Neural cell (in vitro differentiated cells): Measurements from ENCODE around the gene ZNF438.

Source experiments
- CTCF ChIP-seq: fragments of 450-650 bp; IDR thresholded peaks from 2 replicates; pipeline ENCODE4 v1.5.1; 2014; ENCODE audit warnings: antibody characterized with exemption, mild to moderate bottlenecking, moderate library complexity; ENCODE audit not compliant: poor library complexity, severe bottlenecking
- EP300 ChIP-seq: fragments of 450-650 bp; conservative IDR thresholded peaks from 2 replicates; pipeline ENCODE4 v1.6.1; 2014; ENCODE audit warnings: antibody characterized with exemption, mild to moderate bottlenecking, moderate library complexity; ENCODE audit not compliant: poor library complexity, severe bottlenecking
- EZH2 ChIP-seq: fragments of 200-600, 300-800 bp; shearing (Covaris generic), sonication (generic); IDR thresholded peaks from 2 replicates; pipeline ENCODE4 v1.6.1; 2014; ENCODE audit warnings: antibody characterized with exemption, low read length, borderline replicate concordance, mild to moderate bottlenecking; ENCODE audit not compliant: insufficient read depth, poor library complexity, severe bottlenecking
- POLR2AphosphoS5 ChIP-seq: IDR thresholded peaks from 2 replicates; pipeline ENCODE4 v1.6.1; 2012
- RAD21 ChIP-seq: fragments of 450-650 bp; conservative IDR thresholded peaks from 2 replicates; pipeline ENCODE4 v1.6.1; 2014; ENCODE audit warnings: antibody characterized with exemption, mild to moderate bottlenecking, moderate library complexity
- REST ChIP-seq: IDR thresholded peaks from 2 replicates; pipeline ENCODE4 v1.6.1; 2012; ENCODE audit warnings: borderline replicate concordance
- TAF1 ChIP-seq: IDR thresholded peaks from 2 replicates; pipeline ENCODE4 v1.6.1; 2012; ENCODE audit warnings: low read depth

GRCh38 chr10:30829901-30830300 is 201.8 kb downstream of the ZNF438 start:
- TF ChIP-seq POLR2AphosphoS5: no peak
- TF ChIP-seq CTCF: no peak
- TF ChIP-seq RAD21: no peak
- TF ChIP-seq EZH2: no peak
- TF ChIP-seq REST: no peak
- no peak for TF ChIP-seq TAF1
- no peak for TF ChIP-seq EP300
